ENCODE results near the gene GK. TPM values are rescaled to one million over a fixed set of nuclear protein-coding genes. Genes with fewer than 3 reads are reported as not detected.

The GK gene
- total and polyA plus RNA-seq, 4 donors = 20.2 to 84.0 (median 35.1) TPM

- ATAC-seq (ENCODE audit: insufficient read depth, low FRiP score) (no peak), DNase-seq (peak; percentile 55 to 65 (median 62))
- Histone ChIP-seq H3K27ac (ENCODE audit: low read depth in 1 of 2, low read length in 1 of 2) (no peak overlapping the region), H3K9me3 (ENCODE audit: control insufficient read depth in 4 of 4, insufficient read depth in 3 of 4, low read length in 3 of 4) (no peaks in the 10 kb centered on the region), H3K9ac (ENCODE audit: insufficient read depth in 1 of 2, low read length in 2 of 2) (no peak overlapping the region), H3K4me3 (no peak overlapping the region), H3K27me3 (ENCODE audit: control insufficient read depth in 3 of 3, insufficient read depth in 3 of 3, low read length in 2 of 3) (peaks cover 0 to 3% (median 2%) of the 10 kb centered on the region in 3 donors), H3K4me1 (ENCODE audit: control insufficient read depth in 5 of 5, insufficient read depth in 5 of 5, low read length in 5 of 5) (no peaks in the 10 kb centered on the region), H3K36me3 (ENCODE audit: control insufficient read depth in 4 of 4, insufficient read depth in 4 of 4, low read length in 4 of 4) (no peaks in the 10 kb centered on the region)
- TF ChIP-seq CTCF (IDR thresholded peaks at IDR 0.05; ENCODE audit: control extremely low read depth, extremely low read depth) = peak; percentile 10
- whole genome bisulfite sequencing, 2 donors = 11 to 17% methylated on average over 6 of the region's 6 CpGs
Measured at GRCh38 chrX:30735839-30736238, 82.6 kb downstream of the GK start.

GRCh38 chrX:30741545-30741944, 88.3 kb downstream of the GK start:
- H3K9me3 ChIP-seq (ENCODE audit: control insufficient read depth in 4 of 4, insufficient read depth in 3 of 4, low read length in 3 of 4) = peaks cover 0 to 2% (median 0%) of the 10 kb centered on the region in 4 donors
- no peak for ATAC-seq (ENCODE audit: insufficient read depth, low FRiP score)
- no peak overlapping the region for H3K27ac ChIP-seq (ENCODE audit: low read depth in 1 of 2, low read length in 1 of 2)
- no peak for DNase-seq
- peaks cover 0 to under 1% (median 0%) of the 10 kb centered on the region in 3 donors for H3K27me3 ChIP-seq (ENCODE audit: control insufficient read depth in 3 of 3, insufficient read depth in 3 of 3, low read length in 2 of 3)
- no peak overlapping the region for H3K9ac ChIP-seq (ENCODE audit: insufficient read depth in 1 of 2, low read length in 2 of 2)
- no peak overlapping the region for H3K4me3 ChIP-seq
- 62 to 64% methylated on average over 3 of the region's 3 CpGs for WGBS, 2 donors
- no peaks in the 10 kb centered on the region for H3K4me1 ChIP-seq (ENCODE audit: control insufficient read depth in 5 of 5, insufficient read depth in 5 of 5, low read length in 5 of 5)
- no peak for TF ChIP-seq CTCF (IDR thresholded peaks at IDR 0.05; ENCODE audit: control extremely low read depth, extremely low read depth)
- no peaks in the 10 kb centered on the region for H3K36me3 ChIP-seq (ENCODE audit: control insufficient read depth in 4 of 4, insufficient read depth in 4 of 4, low read length in 4 of 4)

GRCh38 chrX:30748342-30748960, 95.2 kb downstream of the GK start:
- 86 to 98% methylated on average over 10 to 11 of the region's 11 CpGs for WGBS, 2 donors
- Histone ChIP-seq H3K4me3 (no peak overlapping the region), H3K4me1 (ENCODE audit: control insufficient read depth in 5 of 5, insufficient read depth in 5 of 5, low read length in 5 of 5) (no peaks in the 10 kb centered on the region), H3K36me3 (ENCODE audit: control insufficient read depth in 4 of 4, insufficient read depth in 4 of 4, low read length in 4 of 4) (no peaks in the 10 kb centered on the region), H3K9me3 (ENCODE audit: control insufficient read depth in 4 of 4, insufficient read depth in 3 of 4, low read length in 3 of 4) (peaks cover 0 to 4% (median 0%) of the 10 kb centered on the region in 4 donors), H3K27me3 (ENCODE audit: control insufficient read depth in 3 of 3, insufficient read depth in 3 of 3, low read length in 2 of 3) (peaks cover 0 to 5% (median 0%) of the 10 kb centered on the region in 3 donors), H3K27ac (ENCODE audit: low read depth in 1 of 2, low read length in 1 of 2) (no peak overlapping the region), H3K9ac (ENCODE audit: insufficient read depth in 1 of 2, low read length in 2 of 2) (no peak overlapping the region)
- TF ChIP-seq CTCF (IDR thresholded peaks at IDR 0.05; ENCODE audit: control extremely low read depth, extremely low read depth) = no peak
- DNase-seq = no peak
- no peak for ATAC-seq (ENCODE audit: insufficient read depth, low FRiP score)

GRCh38 chrX:30751497-30751896, 98.3 kb downstream of the GK start:
- no peaks in the 10 kb centered on the region for H3K4me1 ChIP-seq (ENCODE audit: control insufficient read depth in 5 of 5, insufficient read depth in 5 of 5, low read length in 5 of 5)
- ATAC-seq (ENCODE audit: insufficient read depth, low FRiP score) = no peak
- no peak overlapping the region for H3K27ac ChIP-seq (ENCODE audit: low read depth in 1 of 2, low read length in 1 of 2)
- no peak overlapping the region for H3K4me3 ChIP-seq
- peaks cover 0 to 2% (median 0%) of the 10 kb centered on the region in 4 donors for H3K9me3 ChIP-seq (ENCODE audit: control insufficient read depth in 4 of 4, insufficient read depth in 3 of 4, low read length in 3 of 4)
- no peak for DNase-seq
- no peaks in the 10 kb centered on the region for H3K36me3 ChIP-seq (ENCODE audit: control insufficient read depth in 4 of 4, insufficient read depth in 4 of 4, low read length in 4 of 4)
- H3K9ac ChIP-seq (ENCODE audit: insufficient read depth in 1 of 2, low read length in 2 of 2) = no peak overlapping the region
- TF ChIP-seq CTCF (IDR thresholded peaks at IDR 0.05; ENCODE audit: control extremely low read depth, extremely low read depth) = no peak
- WGBS, 2 donors = 81 to 95% methylated on average over 3 of the region's 3 CpGs
- peaks cover 0 to 5% (median 0%) of the 10 kb centered on the region in 3 donors for H3K27me3 ChIP-seq (ENCODE audit: control insufficient read depth in 3 of 3, insufficient read depth in 3 of 3, low read length in 2 of 3)

All from lung (tissue), 12 donors.